Keratinocyte (primary cell): ENCODE measurements around the gene LTBP2. TPM values are rescaled to one million over a fixed set of nuclear protein-coding genes. Genes with fewer than 3 reads are reported as not detected.

ENCODE experiments used
- DNase-seq: peaks from one replicate; pipeline ENCODE4 v3.0.0-alpha.2; 2011; ENCODE audit warnings: low read depth, missing footprints, low spot score
- FAIRE-seq: peaks from 2 replicates; lab custom pipeline; 2011; peaks lifted over from hg19 to GRCh38; lab: Jason Lieb, UNC
- H2AFZ ChIP-seq: 2 replicates; pipeline ENCODE4 v1.6.0; 2012; ENCODE audit warnings: low read length, control low read depth, inconsistent platforms; ENCODE audit not compliant: control insufficient read depth
- H3K27ac ChIP-seq: 2 replicates; pipeline ENCODE4 v1.5.1; 2011; ENCODE audit warnings: low read length; ENCODE audit not compliant: control insufficient read depth, insufficient read depth
- H3K27me3 ChIP-seq: 3 replicates; pipeline ENCODE4 v1.6.0; 2011; ENCODE audit warnings: low read length; ENCODE audit not compliant: control insufficient read depth, insufficient read depth; ENCODE audit errors: extremely low read depth
- H3K36me3 ChIP-seq, 2 experiments: 2 replicates in 1 of 2; 3 replicates in 1 of 2; pipeline ENCODE4 v1.5.1; 2011; ENCODE audit warnings: low read length in 2 of 2, mild to moderate bottlenecking in 1 of 2; ENCODE audit not compliant: control insufficient read depth in 2 of 2, insufficient read depth in 2 of 2; ENCODE audit errors: extremely low read depth in 1 of 2
- H3K4me1 ChIP-seq: 3 replicates; pipeline ENCODE4 v1.5.1; 2011; ENCODE audit warnings: low read length; ENCODE audit not compliant: control insufficient read depth, insufficient read depth; ENCODE audit errors: extremely low read depth
- H3K4me2 ChIP-seq: 3 replicates; pipeline ENCODE4 v1.6.0; 2011; ENCODE audit warnings: low read depth, low read length; ENCODE audit not compliant: control insufficient read depth, insufficient read depth; ENCODE audit errors: extremely low read depth
- H3K4me3 ChIP-seq, 3 experiments: fragments of 200-600 bp in 1 of 3; sonication (generic) in 1 of 3; 2 replicates in 2 of 3; 3 replicates in 1 of 3; pipeline ENCODE4 v1.5.1; 2011 to 2016; ENCODE audit warnings: low read length in 3 of 3, mild to moderate bottlenecking in 3 of 3, control low read depth in 2 of 3, inconsistent platforms in 1 of 3, low read depth in 1 of 3, mixed read lengths in 1 of 3, mixed run types in 1 of 3, moderate library complexity in 1 of 3; ENCODE audit not compliant: control insufficient read depth in 2 of 3, insufficient read depth in 2 of 3; ENCODE audit errors: extremely low read depth in 1 of 3
- H3K79me2 ChIP-seq: 2 replicates; pipeline ENCODE4 v1.6.0; 2012; ENCODE audit warnings: low read length; ENCODE audit not compliant: control insufficient read depth, insufficient read depth
- H3K9ac ChIP-seq: 3 replicates; pipeline ENCODE4 v1.6.0; 2011; ENCODE audit warnings: low read length; ENCODE audit not compliant: control insufficient read depth, insufficient read depth; ENCODE audit errors: extremely low read depth
- H3K9me1 ChIP-seq: 3 replicates; pipeline ENCODE4 v1.6.0; 2011; ENCODE audit warnings: low read length; ENCODE audit not compliant: control insufficient read depth, insufficient read depth; ENCODE audit errors: extremely low read depth
- H3K9me3 ChIP-seq: 2 replicates; pipeline ENCODE4 v1.5.1; 2012; ENCODE audit warnings: low read depth, low read length; ENCODE audit not compliant: control insufficient read depth
- H4K20me1 ChIP-seq: 3 replicates; pipeline ENCODE4 v1.6.0; 2011; ENCODE audit warnings: low read length; ENCODE audit not compliant: control insufficient read depth, insufficient read depth; ENCODE audit errors: extremely low read depth
- CTCF ChIP-seq, 3 experiments: IDR thresholded peaks in 1 of 3; conservative IDR thresholded peaks in 1 of 3; optimal IDR thresholded peaks in 1 of 3; 2 replicates in 2 of 3; 3 replicates in 1 of 3; pipeline versions ENCODE3 to v1.5.1; 2011; ENCODE audit warnings: low read length in 3 of 3, mild to moderate bottlenecking in 3 of 3, moderate library complexity in 2 of 3, control low read depth in 1 of 3, inconsistent platforms in 1 of 3; ENCODE audit not compliant: insufficient read depth in 2 of 3; ENCODE audit errors: extremely low read depth in 1 of 3
- EZH2 ChIP-seq: IDR thresholded peaks from one replicate; pipeline ENCODE4 v1.6.1; 2012; ENCODE audit warnings: inconsistent platforms, mild to moderate bottlenecking, low read length, moderate library complexity
- dilution Hi-C: fragments of 300-500 bp; cut with MboI; formaldehyde crosslinking; loops from one replicate; pipeline ENCODE4 v1.7.0; 2020; ENCODE audit warnings: low sequenced_read_pairs; ENCODE audit not compliant: extremely low pct_ligation_motif_present
- polyA plus RNA-seq, 5 experiments: library from polyadenylated mRNA; depleted of rRNA in 3 of 5; stranded (reverse) in 3 of 5; stranded (forward) in 1 of 5; unstranded in 1 of 5; fragments of >200 nt; gene quantifications; 1 replicate in 1 of 5; 2 replicates in 3 of 5; 3 replicates in 1 of 5; pipeline versions ENCODE4 v1.2.1 to v1.2.3, GENCODE V29; 2011 to 2012; ENCODE audit warnings: missing spikeins in 2 of 5, low read depth in 1 of 5, low replicate concordance in 1 of 5

Gene LTBP2
- polyA plus RNA-seq, 1 donor (not counting 4 experiments of a cell fraction or from before 2014, with no cell fraction given): 23.9 TPM

GRCh38 chr14:74601982-74602381 is 10.1 kb downstream of the LTBP2 start:
- Histone ChIP-seq H3K9me3 (no peaks in the 10 kb centered on the region), H2AFZ (no peak overlapping the region), H4K20me1 (no peaks in the 10 kb centered on the region), H3K9me1 (no peaks in the 10 kb centered on the region), H3K4me3 (no peak overlapping the region), H3K4me2 (no peak overlapping the region), H3K9ac (no peak overlapping the region), H3K4me1 (peaks cover 7% of the 10 kb centered on the region), H3K27me3 (no peaks in the 10 kb centered on the region), H3K27ac (no peak overlapping the region), H3K36me3 (peaks cover 5 to 57% of the 10 kb centered on the region in 2 experiments), H3K79me2 (peaks cover 45% of the 10 kb centered on the region)
- dilution Hi-C loops: no loop called here
- no peak for DNase-seq
- FAIRE-seq: no peak
- no peak for TF ChIP-seq CTCF (optimal IDR thresholded peaks at IDR 0.05 in 1 of 3, IDR thresholded peaks at IDR 0.05 in 1 of 3, conservative IDR thresholded peaks at IDR 0.05 in 1 of 3; ENCODE audit: extremely low read depth in 1 of 3, insufficient read depth in 2 of 3, low read length in 3 of 3)
- no peak for TF ChIP-seq EZH2

DNA sequence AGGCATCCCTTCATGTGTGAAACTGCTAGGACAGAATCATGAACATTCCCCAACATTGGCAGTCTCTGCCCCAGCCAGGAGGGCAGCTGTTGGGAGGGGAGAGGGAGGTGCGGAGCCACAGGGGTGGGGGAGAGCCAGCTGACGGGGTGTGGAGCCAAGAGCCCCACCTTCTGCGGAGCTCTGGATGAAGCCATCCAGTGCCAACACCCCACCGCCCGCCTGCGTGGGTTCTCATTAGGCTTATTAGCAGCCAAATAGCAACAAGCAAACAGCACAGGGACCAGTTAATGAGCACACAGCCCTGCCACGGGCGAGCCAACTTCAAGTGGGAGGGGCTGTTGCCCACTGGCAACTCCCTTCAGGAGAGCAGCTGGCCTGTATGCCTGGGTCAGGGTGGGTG is 12.1 kb downstream of the LTBP2 start:
- TF ChIP-seq EZH2 (no peak), CTCF (optimal IDR thresholded peaks at IDR 0.05 in 1 of 3, IDR thresholded peaks at IDR 0.05 in 1 of 3, conservative IDR thresholded peaks at IDR 0.05 in 1 of 3; ENCODE audit: extremely low read depth in 1 of 3, insufficient read depth in 2 of 3, low read length in 3 of 3) (no peak)
- dilution Hi-C loops: no loop called here
- no peak for FAIRE-seq
- no peak overlapping the region for H3K4me2 ChIP-seq
- DNase-seq: no peak
- no peak overlapping the region for H2AFZ ChIP-seq
- peaks cover 7 to 48% of the 10 kb centered on the region in 2 experiments for H3K36me3 ChIP-seq
- no peaks in the 10 kb centered on the region for H3K9me3 ChIP-seq
- peaks cover 7% of the 10 kb centered on the region for H3K4me1 ChIP-seq
- H3K27ac ChIP-seq: no peak overlapping the region
- no peak overlapping the region for H3K4me3 ChIP-seq
- H3K27me3 ChIP-seq: no peaks in the 10 kb centered on the region
- H3K79me2 ChIP-seq: peaks cover 30% of the 10 kb centered on the region
- H4K20me1 ChIP-seq: no peaks in the 10 kb centered on the region
- no peaks in the 10 kb centered on the region for H3K9me1 ChIP-seq
- no peak overlapping the region for H3K9ac ChIP-seq
